Activated CD4-positive, alpha-beta T cell treated with anti-CD3 and anti-CD28 coated beads, Interleukin-2, amount 50 U/mL, for 24 hours (primary cell): ENCODE data around the gene ZNF607.

Source experiments
- DNase-seq, 2 donors: peaks; one replicate each; pipeline ENCODE4 v3.0.0-alpha.2; 2020; ENCODE audit warnings: low read depth in 1 of 2, low spot score in 1 of 2

The ZNF607 gene

GRCh38 chr19:37654118-37654517, 65.4 kb downstream of the ZNF607 start:
- no peak for DNase-seq
